GM18873 (cell line): ENCODE measurements around the gene GSK3A.

Source experiments
- ATAC-seq: cut with Tn5 transposase; IDR thresholded peaks from one replicate; pipeline ENCODE4 v1.9.1; 2021; ENCODE audit warnings: mild to moderate bottlenecking, moderate library complexity, moderate number of reproducible peaks; ENCODE audit not compliant: unreplicated experiment, low FRiP score

GSK3A gene

DNA sequence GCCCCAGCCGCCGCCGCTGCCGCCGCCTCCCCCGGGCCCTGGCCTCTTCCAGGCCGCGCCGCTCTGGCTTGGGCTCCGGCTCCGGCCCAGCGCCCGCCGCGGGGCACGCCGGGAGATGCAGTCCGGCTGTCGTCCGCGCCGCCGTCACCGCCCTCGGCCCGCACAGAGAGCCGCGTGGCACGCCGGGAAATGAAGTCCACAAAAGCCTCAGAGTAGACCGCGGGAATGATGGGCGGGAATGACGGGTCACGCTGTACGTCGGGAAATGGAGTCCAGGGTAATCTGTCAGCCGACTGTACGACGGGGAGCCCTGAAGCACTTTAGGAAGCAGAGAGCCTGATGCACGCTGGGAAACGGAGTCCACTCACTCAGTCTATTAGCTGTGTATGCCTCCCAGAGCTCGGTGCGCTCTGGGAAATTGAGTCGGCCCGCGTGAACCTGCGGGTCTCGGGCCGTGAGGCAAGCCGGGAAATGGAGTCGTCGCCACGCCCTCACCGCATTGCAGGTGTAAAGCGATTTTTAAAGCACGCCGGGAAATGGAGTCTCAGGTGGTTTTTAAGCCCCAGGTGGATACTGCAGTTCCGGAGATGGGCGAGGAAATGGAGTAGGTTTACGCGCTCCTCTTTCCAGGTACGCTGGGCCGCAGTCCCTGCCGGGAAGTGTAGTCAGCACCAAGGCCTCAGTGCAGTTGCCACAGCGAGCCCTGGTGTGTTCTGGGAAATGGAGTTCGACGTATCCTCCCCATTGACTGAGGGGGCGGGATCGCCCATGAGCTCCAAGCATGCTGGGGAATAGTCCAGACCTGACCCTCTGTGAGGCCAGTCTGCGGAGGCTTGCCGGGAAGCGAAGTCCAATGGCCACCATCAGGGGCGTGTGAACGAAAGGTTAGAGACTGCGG lies at the start of gene GSK3A:
GSK3A (minus strand) TSS at position 91 of the 898 bp plus-strand sequence. CDS start 137 bp downstream, outside the sequence.
- ATAC-seq, result peak; percentile 54

DNA sequence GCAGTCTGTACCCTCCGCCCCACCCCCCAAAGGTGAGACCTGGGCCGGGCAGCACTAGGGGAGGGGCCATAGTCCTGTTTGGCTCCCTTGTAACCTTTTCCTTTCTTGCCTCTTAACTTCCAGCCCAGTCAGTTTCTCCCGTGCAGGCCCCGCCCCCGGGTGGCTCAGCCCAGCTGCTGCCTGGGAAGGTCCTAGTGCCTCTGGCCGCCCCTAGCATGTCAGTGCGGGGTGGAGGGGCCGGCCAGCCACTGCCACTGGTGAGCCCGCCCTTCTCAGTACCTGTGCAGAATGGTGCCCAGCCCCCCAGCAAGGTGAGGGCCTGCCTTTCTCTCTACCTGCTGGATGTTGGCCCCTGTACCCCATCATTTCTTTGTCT lies 49.0 kb upstream of the GSK3A start:
- no peak for ATAC-seq

DNA sequence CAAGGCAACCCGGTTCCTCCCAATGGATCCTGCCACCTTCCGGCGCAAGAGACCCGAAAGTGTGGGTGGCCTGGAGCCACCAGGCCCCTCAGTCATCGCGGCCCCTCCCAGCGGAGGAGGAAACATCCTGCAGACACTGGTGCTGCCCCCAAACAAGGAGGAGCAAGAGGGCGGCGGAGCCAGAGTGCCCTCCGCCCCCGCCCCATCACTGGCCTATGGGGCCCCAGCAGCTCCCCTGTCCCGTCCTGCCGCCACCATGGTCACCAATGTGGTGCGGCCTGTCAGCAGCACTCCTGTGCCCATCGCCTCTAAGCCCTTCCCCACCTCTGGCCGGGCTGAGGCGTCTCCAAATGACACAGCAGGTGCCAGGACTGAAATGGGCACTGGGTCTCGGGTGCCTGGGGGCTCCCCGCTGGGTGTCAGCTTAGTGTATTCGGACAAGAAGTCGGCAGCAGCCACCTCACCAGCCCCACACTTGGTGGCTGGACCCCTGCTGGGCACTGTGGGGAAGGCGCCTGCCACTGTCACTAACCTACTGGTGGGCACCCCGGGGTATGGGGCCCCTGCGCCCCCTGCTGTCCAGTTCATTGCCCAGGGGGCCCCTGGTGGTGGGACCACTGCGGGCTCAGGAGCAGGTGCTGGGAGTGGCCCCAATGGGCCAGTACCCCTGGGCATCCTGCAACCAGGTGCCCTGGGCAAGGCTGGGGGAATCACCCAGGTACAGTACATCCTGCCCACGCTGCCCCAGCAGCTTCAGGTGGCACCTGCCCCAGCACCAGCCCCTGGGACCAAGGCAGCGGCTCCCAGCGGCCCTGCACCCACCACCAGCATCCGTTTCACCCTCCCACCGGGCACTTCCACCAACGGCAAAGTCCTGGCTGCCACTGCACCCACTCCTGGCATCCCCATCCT lies 48.4 kb upstream of the GSK3A start:
- ATAC-seq, result no peak

DNA sequence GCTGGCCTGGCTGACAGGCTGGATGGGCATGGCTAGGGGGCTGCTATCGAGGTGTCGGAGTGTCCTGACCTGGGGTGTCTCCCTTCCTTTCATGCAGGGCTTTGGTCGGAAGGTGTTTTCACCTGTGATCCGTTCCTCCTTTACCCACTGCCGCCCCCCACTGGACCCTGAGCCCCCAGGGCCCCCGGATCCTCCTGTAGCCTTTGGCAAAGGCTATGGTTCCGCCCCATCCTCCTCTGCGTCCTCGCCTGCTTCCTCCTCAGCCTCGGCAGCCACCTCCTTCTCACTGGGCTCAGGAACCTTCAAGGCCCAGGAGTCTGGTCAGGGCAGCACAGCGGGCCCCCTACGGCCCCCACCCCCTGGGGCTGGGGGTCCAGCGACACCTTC lies 47.7 kb upstream of the GSK3A start:
- no peak for ATAC-seq

DNA sequence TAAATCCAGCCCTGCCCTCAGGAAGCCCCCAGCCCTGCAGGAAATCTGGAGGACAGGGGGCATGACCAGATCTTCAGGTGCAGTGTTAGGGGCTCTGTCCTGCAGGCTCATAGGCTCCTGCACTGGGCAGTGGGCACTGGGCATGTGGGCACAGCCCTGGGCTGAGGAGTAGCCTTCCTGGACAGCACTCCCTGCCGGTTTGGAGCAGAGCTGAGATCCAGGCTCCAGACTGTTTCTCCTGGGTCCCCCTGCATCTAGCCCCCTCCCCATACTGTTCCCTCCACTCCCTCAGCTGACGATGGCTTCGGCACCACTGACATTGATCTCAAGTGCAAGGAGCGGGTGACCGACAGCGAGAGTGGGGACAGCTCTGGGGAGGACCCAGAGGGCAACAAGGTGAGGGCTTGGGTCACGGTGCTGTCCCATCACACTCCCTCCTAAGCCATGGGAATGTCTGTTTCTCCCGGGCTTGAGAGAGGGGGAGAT lies 47.2 kb upstream of the GSK3A start:
- ATAC-seq, result no peak

DNA sequence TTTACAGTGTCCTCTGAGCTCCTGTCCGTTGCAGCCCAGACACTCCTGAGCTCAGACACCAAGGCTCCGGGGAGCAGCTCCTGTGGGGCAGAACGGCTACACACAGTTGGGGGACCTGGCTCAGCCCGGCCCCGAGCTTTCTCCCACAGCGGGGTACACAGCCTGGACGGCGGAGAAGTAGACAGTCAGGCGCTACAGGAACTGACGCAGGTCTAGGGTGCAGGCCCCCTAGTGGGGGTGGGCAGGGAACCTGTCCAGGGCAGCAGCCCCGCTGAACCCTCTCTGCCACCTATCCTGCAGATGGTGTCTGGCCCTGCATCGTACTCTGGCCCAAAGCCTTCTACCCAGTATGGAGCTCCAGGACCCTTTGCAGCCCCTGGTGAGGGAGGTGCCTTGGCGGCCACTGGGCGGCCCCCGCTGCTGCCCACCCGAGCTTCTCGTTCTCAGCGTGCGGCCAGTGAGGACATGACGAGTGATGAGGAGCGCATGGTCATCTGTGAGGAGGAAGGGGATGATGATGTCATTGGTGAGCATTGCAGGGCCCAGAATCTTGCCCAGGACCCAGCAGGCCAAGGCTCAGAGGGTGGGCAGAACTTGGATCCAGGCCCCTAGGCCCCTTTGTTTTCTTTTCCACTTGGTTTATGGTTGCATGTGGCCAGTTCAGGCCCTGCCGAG lies 46.6 kb upstream of the GSK3A start:
- no peak for ATAC-seq

DNA sequence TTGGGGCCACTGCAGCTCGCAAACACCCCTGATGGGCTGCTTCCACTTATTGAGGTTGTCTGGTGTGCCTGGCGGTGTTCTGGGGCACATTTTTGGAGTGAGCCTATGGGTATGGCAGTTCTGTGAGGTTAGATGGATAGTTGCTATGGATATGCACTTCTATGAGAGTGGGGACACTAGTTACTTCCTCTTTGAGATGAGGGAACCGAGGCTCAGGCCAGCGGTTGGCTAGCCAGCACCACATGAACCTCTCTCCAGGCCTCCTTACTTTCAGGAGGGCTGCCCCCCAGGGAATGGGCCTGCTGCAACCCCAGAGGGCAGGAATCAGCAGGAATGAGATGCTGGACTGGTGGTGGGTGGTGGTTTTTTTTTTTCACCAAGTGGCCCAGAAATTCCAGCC lies 46.0 kb upstream of the GSK3A start:
- no peak for ATAC-seq

DNA sequence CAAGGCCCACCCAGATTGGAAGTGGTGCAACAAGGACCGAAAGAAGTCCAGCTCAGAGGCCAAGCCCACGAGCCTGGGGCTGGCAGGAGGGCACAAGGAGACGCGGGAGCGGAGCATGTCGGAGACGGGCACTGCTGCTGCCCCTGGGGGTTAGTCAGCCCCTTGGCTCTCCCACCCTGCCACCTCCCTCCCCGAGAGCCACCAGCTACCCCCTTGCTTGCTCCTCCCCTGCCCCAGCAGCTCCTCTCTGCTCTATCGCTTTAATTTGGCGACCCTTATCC lies 45.4 kb upstream of the GSK3A start:
- ATAC-seq, result no peak

DNA sequence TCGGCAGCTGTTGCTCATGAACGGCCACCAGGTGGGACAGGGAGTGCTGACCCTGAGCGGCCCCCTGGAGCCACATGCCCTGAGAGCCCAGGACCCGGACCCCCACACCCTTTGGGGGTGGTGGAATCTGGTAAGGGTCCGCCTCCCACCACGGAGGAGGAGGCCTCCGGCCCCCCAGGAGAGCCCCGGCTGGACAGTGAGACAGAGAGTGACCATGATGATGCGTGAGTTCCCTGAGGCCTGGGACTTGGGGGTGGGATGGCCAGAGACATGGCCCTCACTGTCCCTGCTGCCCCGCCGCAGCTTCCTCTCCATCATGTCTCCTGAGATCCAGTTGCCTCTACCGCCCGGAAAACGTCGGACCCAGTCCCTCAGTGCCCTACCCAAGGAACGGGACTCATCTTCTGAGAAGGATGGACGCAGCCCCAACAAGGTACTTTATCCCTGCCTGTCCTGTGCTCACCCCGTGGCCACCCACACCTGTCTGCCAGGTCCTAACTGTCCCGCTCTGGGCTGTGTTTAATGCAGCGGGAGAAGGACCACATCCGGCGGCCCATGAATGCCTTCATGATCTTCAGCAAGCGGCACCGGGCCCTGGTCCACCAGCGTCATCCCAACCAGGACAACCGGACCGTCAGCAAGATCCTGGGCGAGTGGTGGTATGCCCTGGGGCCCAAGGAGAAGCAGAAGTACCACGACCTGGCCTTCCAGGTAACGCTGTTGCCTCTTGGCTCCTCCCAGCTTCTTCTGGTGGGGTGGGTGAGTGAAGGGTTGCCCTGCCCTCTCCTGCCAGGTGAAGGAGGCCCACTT lies 44.8 kb upstream of the GSK3A start:
- ATAC-seq, result no peak

DNA sequence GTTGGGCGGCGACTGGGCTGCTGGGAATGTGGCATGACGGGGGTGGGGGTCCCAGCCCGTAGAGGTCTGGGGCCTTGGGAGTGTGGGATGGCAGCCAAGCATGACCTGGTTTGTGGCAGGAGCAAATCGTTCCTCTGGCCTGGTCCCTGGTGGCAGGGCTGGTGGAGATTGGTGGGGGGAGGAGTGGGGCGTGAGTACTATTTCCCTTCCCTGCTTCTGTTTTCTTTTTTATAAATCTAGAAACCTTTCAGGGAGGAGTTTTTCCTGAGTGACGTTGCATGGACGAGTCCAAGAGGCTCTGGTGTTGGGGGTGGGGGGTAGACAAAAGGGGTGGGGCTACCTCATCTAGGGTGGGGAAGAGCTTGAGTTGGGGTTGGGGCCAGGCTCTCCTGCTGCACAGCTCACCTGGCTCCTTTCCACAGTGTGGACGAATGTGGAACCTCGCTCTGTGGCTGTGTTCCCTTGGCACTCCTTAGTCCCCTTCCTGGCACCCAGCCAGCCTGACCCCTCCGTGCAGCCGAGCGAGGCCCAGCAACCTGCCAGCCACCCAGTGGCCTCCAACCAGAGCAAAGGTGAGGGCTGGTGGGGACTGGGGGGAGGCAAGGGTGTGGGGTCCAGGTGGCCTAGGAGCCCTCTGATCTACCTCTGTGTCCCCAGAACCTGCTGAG lies 44.1 kb upstream of the GSK3A start:
- no peak for ATAC-seq

DNA sequence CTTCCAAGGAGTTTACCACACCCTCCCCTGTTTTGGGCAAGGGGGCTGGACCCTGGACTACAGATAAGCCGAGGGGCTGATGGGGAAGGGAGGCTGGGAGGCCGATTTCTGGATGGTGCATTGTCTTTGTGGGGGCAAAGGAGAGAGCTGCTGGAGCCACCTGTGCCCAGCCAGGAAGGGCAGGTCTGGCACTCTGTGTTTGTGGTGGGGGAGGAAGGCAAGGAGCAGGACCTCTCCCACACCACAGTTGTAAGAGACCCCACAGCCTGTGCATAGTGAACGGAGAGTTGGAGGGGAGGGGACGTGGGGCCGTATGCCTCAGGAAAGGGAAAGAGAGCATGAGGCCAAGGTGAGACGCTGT lies 43.6 kb upstream of the GSK3A start:
- ATAC-seq, result no peak

DNA sequence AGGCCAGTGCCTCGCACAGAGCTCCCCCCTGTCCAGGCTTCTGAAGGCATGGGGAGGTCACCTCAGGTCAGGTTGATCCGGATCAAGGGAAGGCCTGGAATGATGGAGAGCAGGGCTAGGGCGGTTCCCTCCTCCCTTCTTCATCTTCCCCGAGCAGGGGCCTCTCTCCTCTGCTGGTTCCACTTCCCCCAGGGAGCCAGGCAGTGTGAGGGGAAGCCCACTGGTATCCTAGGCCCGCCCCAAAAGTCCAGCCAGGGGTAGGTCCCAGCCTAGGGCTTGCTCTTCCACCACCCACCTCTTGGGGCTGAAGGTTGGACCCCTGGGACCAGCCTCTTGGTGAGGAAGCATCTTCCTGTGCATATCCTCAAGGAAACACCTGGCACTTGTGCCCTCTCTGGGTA lies 43.1 kb upstream of the GSK3A start:
- ATAC-seq, result no peak

DNA sequence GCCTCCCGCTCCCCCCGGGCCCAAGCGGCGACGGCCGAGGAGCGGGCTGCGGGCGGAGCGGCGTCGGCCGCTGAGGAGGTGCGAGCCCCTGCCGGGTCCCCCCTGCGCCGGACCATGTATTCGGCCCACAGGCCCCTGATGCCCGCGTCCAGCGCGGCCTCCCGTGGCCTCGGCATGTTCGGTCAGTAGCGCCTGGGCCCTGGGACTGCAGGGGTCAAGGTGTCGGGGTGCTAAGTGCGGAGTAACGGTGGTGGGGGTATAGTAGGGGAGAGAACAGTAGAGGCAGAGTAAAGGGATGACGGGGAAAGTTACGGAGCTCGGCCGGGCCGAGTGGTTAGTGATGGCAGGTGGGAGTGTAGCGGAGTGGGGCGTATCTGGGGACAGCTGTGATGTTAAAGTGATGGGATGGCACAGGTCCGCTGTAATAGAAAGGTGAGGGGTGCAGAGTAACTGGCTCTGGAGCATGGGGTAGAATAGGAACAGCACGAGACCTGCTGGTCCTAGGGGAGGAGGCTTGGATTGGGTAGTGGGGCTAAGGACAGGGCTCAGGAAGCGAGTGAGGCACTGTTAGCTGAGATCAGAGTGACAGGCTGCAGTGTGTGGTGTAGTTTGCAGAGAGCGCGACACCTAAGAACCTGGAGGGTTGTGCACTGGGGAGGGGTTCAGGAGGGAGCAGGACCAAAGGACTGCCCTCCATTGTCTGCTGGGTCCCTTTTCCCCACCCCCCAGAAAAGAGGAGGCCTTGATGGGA lies 42.4 kb upstream of the GSK3A start:
- no peak for ATAC-seq

DNA sequence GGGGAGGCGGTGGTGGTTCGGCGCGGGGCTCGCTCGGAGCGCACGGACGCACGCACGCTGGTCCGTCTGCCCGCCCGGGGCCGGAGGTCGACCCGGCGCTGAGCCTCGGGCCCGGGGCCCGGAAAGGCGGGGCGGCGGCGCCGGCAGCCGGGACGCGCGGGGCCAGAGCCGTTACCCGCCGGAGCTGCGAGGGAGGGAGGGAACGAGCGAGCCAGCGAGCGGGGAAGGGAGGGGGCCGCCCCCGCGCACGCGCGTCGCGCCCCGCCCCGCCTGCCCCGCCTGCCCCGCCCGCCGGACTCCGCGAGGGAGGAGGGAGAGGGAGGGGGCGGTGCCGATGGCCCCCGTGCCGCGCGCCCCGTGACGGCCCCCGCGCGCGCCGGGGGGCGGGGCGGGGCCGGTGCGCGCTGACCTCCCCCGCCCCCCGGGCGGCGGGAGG lies 41.7 kb upstream of the GSK3A start:
- ATAC-seq, result peak; percentile 8

DNA sequence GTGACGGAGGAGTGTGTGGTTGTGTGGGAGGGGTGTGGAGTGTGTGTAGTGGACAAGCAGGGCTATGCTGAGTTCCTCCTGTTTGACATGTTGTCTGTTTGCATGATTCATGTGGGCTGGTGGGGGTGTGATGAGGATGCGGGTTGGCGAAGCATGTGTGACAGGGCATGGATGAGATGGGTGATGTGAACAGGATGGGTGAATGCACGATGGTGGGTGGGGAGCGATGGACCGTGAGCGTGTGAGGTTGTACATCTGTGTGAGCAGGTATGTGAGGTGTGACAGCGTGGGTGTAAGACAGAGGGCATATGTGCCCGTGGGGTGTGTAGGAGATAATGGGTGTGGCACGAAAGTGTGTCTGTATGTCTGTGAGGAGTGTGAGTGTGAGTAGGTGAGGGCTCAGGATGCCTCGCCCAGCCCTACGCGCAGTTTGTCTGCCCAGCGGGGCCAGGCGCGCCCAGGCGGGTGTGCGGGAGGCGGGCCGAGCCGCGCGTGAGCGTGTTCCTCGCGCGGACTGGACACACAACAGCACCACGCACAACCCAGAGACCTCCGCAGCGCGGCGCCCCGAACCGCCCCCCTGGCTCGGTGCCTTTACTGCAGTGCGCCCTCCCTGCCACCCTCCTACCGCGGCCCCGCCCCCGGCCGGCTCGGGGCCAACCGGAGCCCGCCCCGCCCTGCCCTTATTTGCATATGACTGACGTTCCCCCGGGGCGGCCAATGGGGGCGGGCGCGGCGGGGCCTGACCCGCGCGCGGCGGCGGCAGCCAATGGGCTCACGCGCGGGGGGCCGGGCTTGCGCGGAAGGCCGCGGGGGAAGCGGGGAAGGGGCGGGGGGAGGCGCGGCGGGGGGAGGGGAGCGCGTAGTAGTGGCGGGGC lies 41.0 kb upstream of the GSK3A start:
- peak; percentile 31 for ATAC-seq

DNA sequence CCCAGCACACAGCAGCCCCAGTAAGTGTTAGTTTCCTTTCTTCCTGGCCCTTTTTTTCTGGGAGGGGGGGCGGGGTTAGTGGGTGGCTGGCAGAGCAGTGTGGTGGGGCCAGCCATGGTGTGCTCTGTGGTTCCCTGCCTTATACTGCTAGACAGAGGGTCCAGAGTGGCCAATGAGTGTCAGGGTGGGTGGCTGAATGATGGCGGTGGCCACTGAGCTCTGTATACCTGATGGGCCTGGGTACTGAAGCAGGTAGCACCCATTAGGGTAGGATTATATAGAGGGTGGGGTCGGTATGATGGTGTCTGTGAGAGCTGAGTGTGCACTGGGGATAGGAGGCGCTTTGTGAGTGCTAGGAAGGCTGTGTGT lies 40.4 kb upstream of the GSK3A start:
- no peak for ATAC-seq

DNA sequence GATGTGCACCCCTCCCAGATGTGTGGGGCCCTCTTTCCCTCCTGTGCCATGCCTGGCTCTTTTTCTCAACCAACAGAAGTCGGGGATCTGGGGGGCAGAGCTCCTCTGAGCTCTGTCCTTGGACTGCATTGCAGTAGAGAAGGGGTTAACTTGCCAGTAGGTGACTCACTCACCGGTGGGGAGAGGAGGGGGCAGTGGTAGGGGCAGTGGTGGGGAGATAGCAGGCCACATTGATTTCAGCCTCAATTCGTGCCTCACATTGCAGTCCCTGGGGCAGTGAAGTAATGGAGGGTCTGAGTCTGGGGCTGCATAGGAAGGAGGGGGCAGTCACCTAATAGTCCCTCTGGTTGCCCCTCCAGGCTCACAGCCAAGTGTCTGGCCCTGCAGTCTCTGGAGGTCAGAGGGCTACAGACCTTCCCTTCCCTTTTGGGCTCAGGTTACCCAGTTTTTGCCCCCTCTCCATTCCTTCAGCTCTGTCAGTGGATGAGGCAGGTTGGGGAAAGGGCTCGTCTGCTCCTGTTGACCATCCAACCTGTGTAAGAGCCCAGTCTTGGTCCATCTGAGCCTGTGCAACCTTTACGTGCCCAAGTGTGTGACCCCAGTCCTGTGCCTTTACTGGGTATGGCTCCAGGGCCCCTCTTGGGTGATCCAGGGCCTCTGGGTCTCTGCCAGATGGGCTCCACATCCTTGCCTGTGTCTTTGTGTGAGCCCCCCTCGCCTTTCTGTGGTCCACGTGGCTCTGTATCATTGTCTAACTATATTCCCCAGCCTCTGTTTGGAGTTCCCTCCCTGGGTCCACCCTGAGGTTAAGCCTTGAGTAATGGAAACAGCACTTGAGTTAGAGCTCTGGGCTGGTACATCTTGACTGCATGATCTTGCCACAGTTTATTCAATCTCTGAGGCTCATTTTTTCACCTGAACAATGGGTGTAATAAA lies 39.7 kb upstream of the GSK3A start:
- no peak for ATAC-seq
